ENCODE measurements around the gene C14orf119.

DNA sequence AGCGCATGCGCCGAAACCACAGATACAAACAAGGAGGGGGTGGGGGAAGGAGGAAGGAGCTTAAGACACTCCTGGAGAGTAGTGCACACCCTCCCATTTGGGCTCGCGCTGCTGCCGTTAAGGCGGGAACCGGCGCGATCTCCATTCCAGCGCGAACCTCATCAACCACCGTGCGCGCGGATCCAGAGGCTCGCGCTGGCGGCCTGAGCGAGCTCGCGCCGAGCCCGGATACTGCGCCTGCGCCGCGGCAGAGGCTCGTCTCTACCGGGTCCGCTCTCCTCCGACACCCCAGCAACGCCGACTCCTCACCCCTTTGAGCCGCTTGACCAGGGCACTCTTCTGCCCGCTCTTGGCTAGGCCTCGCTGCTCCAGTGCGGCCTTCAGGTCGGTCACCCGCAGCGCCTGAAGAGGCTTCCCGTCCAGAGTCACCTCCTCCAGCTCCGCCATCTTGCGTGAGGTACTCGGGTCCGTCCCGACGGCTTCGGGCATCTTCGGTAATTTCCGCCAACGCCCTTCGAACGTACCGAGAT, 574 bp upstream of the C14orf119 start, which contains the start of gene ACIN1:
- TF ChIP-seq, protein P1, sequence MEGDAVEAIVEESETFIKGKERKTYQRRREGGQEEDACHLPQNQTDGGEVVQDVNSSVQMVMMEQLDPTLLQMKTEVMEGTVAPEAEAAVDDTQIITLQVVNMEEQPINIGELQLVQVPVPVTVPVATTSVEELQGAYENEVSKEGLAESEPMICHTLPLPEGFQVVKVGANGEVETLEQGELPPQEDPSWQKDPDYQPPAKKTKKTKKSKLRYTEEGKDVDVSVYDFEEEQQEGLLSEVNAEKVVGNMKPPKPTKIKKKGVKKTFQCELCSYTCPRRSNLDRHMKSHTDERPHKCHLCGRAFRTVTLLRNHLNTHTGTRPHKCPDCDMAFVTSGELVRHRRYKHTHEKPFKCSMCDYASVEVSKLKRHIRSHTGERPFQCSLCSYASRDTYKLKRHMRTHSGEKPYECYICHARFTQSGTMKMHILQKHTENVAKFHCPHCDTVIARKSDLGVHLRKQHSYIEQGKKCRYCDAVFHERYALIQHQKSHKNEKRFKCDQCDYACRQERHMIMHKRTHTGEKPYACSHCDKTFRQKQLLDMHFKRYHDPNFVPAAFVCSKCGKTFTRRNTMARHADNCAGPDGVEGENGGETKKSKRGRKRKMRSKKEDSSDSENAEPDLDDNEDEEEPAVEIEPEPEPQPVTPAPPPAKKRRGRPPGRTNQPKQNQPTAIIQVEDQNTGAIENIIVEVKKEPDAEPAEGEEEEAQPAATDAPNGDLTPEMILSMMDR (IDR thresholded peaks at IDR 0.05; ENCODE audit: insufficient read depth, low read length, poor library complexity, severe bottlenecking) = no peak
- TF ChIP-seq EZH2phosphoT487 (conservative IDR thresholded peaks at IDR 0.05; ENCODE audit: low read length) = no peak

Measured in SU-DHL-6 (cell line).